B cell (primary cell): Measurements from ENCODE around the gene CDC42BPB. TPM values are rescaled to one million over a fixed set of nuclear protein-coding genes. Genes with fewer than 3 reads are reported as not detected.

Experiments
- ATAC-seq: fragments of 200-7000 bp; cut with Tn5 transposase; one replicate; pipeline ENCODE4 v1.10.0; 2021; ENCODE audit warnings: low read depth, mild to moderate bottlenecking, moderate number of reproducible peaks, moderate library complexity
- CTCF ChIA-PET: fragments of 350-600 bp; sonication (Branson Sonifier 250); formaldehyde crosslinking; loops from one replicate; lab custom pipeline; 2021; ENCODE audit warnings: antibody characterized with exemption, inconsistent platforms; lab: Charles Lee
- POLR2A ChIA-PET: fragments of 350-600 bp; sonication (Branson Sonifier 250); formaldehyde crosslinking; loops from one replicate; lab custom pipeline; 2021; ENCODE audit warnings: antibody characterized with exemption; lab: Charles Lee
- DNase-seq: peaks from one replicate; pipeline ENCODE4 v3.0.0; 2013
- H2AFZ ChIP-seq: 2 replicates; pipeline ENCODE4 v1.6.1; 2012; ENCODE audit warnings: mild to moderate bottlenecking, low read depth, low read length; ENCODE audit not compliant: insufficient read depth, poor library complexity, severe bottlenecking
- H3K27ac ChIP-seq, 2 donors: 1 replicate in 1 of 2; 2 replicates in 1 of 2; pipeline ENCODE4 v1.5.1; 2012 to 2013; ENCODE audit warnings: low read length in 2 of 2, mild to moderate bottlenecking in 2 of 2, moderate library complexity in 1 of 2
- H3K27me3 ChIP-seq, 4 experiments: fragments of 200-600 bp in 1 of 4; sonication (generic) in 1 of 4; replicated peaks in 1 of 4; 1 replicate in 2 of 4; 2 replicates in 2 of 4; pipeline versions ENCODE4 v1.6.1 to v1.7.0; 2013 to 2016; ENCODE audit warnings: low read length in 3 of 4, mild to moderate bottlenecking in 2 of 4, mixed read lengths in 1 of 4, moderate library complexity in 1 of 4; ENCODE audit not compliant: insufficient read depth in 4 of 4, control insufficient read depth in 3 of 4; ENCODE audit errors: control extremely low read depth in 1 of 4
- H3K36me3 ChIP-seq, 2 experiments: replicated peaks in 1 of 2; 1 replicate in 1 of 2; 2 replicates in 1 of 2; pipeline versions ENCODE4 v1.6.1 to v1.7.1; 2013; ENCODE audit warnings: low read length in 1 of 2; ENCODE audit not compliant: insufficient read depth in 2 of 2, control insufficient read depth in 1 of 2; ENCODE audit errors: control extremely low read depth in 1 of 2, extremely low read depth in 1 of 2
- H3K4me1 ChIP-seq, 2 donors: fragments of 200-600 bp in 1 of 2; sonication (generic) in 1 of 2; 1 replicate in 1 of 2; 2 replicates in 1 of 2; pipeline versions ENCODE4 v1.5.1 to v1.6.1; 2013 to 2017; ENCODE audit warnings: low read length in 2 of 2; ENCODE audit not compliant: control insufficient read depth in 2 of 2, insufficient read depth in 2 of 2
- H3K4me2 ChIP-seq: replicated peaks from 2 replicates; pipeline ENCODE3; 2012; ENCODE audit warnings: mild to moderate bottlenecking, low read depth, low read length; ENCODE audit not compliant: poor library complexity, severe bottlenecking
- H3K4me3 ChIP-seq, 5 experiments: fragments of 200-600 bp in 1 of 5; sonication (generic) in 1 of 5; 1 replicate in 3 of 5; 2 replicates in 2 of 5; pipeline versions ENCODE4 v1.5.1 to v1.7.0; 2011 to 2016; ENCODE audit warnings: low read length in 4 of 5, mild to moderate bottlenecking in 4 of 5, low read depth in 2 of 5, control low read depth in 1 of 5, moderate library complexity in 1 of 5; ENCODE audit not compliant: insufficient read depth in 1 of 5; ENCODE audit errors: control extremely low read depth in 1 of 5, extremely low read depth in 1 of 5
- H3K79me2 ChIP-seq: fragments of 200-600 bp; sonication (generic); one replicate; pipeline ENCODE4 v1.6.0; 2016; ENCODE audit warnings: low read length; ENCODE audit not compliant: control insufficient read depth, insufficient read depth
- H3K9ac ChIP-seq: fragments of 200-600 bp; sonication (generic); 2 replicates; pipeline ENCODE4 v1.6.1; 2017; ENCODE audit warnings: mild to moderate bottlenecking, low read length, moderate library complexity
- H3K9me3 ChIP-seq, 3 donors: one replicate each; pipeline versions ENCODE4 v1.6.1 to v1.7.1; 2013; ENCODE audit warnings: low read length in 2 of 3; ENCODE audit not compliant: control insufficient read depth in 2 of 3, insufficient read depth in 1 of 3; ENCODE audit errors: control extremely low read depth in 1 of 3
- H4K20me1 ChIP-seq: 2 replicates; pipeline ENCODE4 v1.6.0; 2012; ENCODE audit warnings: mild to moderate bottlenecking, low read length; ENCODE audit not compliant: insufficient read depth, control insufficient read depth, poor library complexity, severe bottlenecking
- H3K27ac Mint-ChIP-seq: one replicate; pipeline ENCODE4 v1.8.0; 2021; ENCODE audit warnings: mixed read lengths
- H3K27me3 Mint-ChIP-seq: one replicate; pipeline ENCODE4 v1.8.0; 2021; ENCODE audit warnings: mixed read lengths
- H3K4me1 Mint-ChIP-seq: one replicate; pipeline ENCODE4 v1.8.0; 2021; ENCODE audit warnings: mixed read lengths
- H3K4me3 Mint-ChIP-seq: one replicate; pipeline ENCODE4 v1.8.0; 2021; ENCODE audit warnings: mixed read lengths
- H3K9me3 Mint-ChIP-seq: one replicate; pipeline ENCODE4 v1.8.0; 2022; ENCODE audit warnings: mixed read lengths; ENCODE audit not compliant: insufficient read depth
- CTCF ChIP-seq: fragments of 200-600 bp; IDR thresholded peaks from one replicate; pipeline ENCODE4 v1.8.0; 2022; ENCODE audit warnings: antibody characterized with exemption, mild to moderate bottlenecking
- EZH2 ChIP-seq: IDR thresholded peaks from 2 replicates; pipeline ENCODE4 v1.6.1; 2012; ENCODE audit warnings: borderline replicate concordance, low read depth, mild to moderate bottlenecking, moderate library complexity, low read length; ENCODE audit not compliant: insufficient read depth, poor library complexity, severe bottlenecking
- WGBS: methylation state at CpG from one replicate; pipeline ENCODE4 v1.1.5; 2013; ENCODE audit warnings: missing lambda C conversion rate; ENCODE audit not compliant: insufficient coverage; 5-methylcytosine and 5-hydroxymethylcytosine counted together
- intact Hi-C: fragments of 100-400 bp; cut with micrococcal nuclease; formaldehyde crosslinking; loops from one replicate; pipeline ENCODE4 v1.10.0; 2022
- polyA plus RNA-seq: library from polyadenylated mRNA; depleted of rRNA; stranded (reverse); fragments of >200 nt; gene quantifications from 2 replicates; pipeline ENCODE4 v1.2.3, GENCODE V29; 2012
- total RNA-seq, 2 donors: library from RNA; stranded (reverse); fragments of 120-200 nt in 1 of 2; gene quantifications; 1 replicate in 1 of 2; 2 replicates in 1 of 2; pipeline versions ENCODE4 v1.2.3 to v1.2.4, GENCODE V29; 2013 to 2022

Gene CDC42BPB
- total and polyA plus RNA-seq, 2 donors (not counting 1 experiment from before 2014, with no cell fraction given): 23.9 to 52.5 TPM

DNA sequence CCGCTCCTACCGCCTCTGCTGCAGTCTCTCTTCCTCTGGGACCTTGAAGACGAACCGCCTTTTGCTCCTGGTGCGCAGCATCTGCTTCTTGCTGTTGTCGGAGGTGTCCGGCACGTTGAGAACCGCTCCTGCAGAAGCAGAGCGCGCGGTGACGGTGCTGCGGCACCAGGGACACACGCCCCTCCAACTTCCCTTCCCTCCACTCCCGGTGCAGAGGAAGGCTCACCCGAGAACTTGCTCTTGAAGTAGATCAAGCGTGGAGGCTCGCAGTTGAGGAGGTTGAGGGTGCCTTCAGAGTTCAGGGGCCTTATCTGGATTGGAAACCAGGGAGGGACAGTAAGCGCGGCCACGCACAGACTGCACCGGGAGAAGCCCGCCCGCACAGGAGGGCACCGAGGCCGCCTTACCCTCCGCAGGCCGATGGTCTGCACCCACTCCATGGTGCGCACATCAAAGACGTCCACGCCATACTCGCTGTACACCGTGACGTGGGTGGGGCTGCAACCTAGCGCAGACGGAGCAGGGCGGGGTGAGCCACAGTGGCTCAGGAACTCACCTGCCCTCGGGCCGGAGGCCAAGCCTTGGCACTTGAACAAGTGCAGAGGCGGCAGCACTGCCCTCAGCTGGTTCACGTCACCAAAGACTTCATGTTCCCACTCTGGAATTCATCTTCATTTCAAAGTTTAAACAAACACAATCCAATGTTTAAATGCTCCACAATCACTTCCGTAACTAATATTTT is 117.4 kb downstream of the CDC42BPB start:
- Histone ChIP-seq H3K27me3 (no peaks in the 10 kb centered on the region), H2AFZ (no peak overlapping the region), H3K9ac (no peak overlapping the region), H3K27ac (no peak overlapping the region), H4K20me1 (no peaks in the 10 kb centered on the region), H3K4me1 (peaks cover 0 to 13% of the 10 kb centered on the region in 2 donors), H3K36me3 (peaks cover 0 to 8% of the 10 kb centered on the region in 2 experiments), H3K79me2 (no peaks in the 10 kb centered on the region), H3K4me2 (no peak overlapping the region), H3K9me3 (no peaks in the 10 kb centered on the region), H3K4me3 (no peak overlapping the region)
- H3K27me3 Mint-ChIP-seq: no peaks in the 10 kb centered on the region
- WGBS: 97% methylated on average over 38 of the region's 43 CpGs
- no peak for ATAC-seq
- TF ChIP-seq EZH2 (no peak), CTCF (no peak)
- intact Hi-C loops: no loop called here
- peaks cover 20% of the 10 kb centered on the region for H3K4me1 Mint-ChIP-seq
- H3K9me3 Mint-ChIP-seq: no peaks in the 10 kb centered on the region
- no peak overlapping the region for H3K27ac Mint-ChIP-seq
- no peak for DNase-seq
- ChIA-PET CTCF (no interaction called here), POLR2A (no interaction called here)
- no peak overlapping the region for H3K4me3 Mint-ChIP-seq

- H3K27ac ChIP-seq: no peak overlapping the region
- Mint-ChIP-seq H3K4me1 (peaks cover 21% of the 10 kb centered on the region), H3K4me3 (no peak overlapping the region), H3K27ac (no peak overlapping the region), H3K27me3 (no peaks in the 10 kb centered on the region), H3K9me3 (no peaks in the 10 kb centered on the region)
- no peak overlapping the region for H3K9ac ChIP-seq
- H3K9me3 ChIP-seq: no peaks in the 10 kb centered on the region
- no peaks in the 10 kb centered on the region for H4K20me1 ChIP-seq
- no peak overlapping the region for H3K4me2 ChIP-seq
- ATAC-seq: no peak
- H3K4me1 ChIP-seq: peaks cover 0 to 13% of the 10 kb centered on the region in 2 donors
- POLR2A ChIA-PET: no interaction called here
- no peak for DNase-seq
- no peaks in the 10 kb centered on the region for H3K79me2 ChIP-seq
- no peak overlapping the region for H2AFZ ChIP-seq
- H3K36me3 ChIP-seq: peaks cover 0 to 6% of the 10 kb centered on the region in 2 experiments
- H3K27me3 ChIP-seq: no peaks in the 10 kb centered on the region
- intact Hi-C loops: no loop called here
- CTCF ChIA-PET: no interaction called here
- 92% methylated on average over 18 of the region's 18 CpGs for WGBS
- H3K4me3 ChIP-seq: no peak overlapping the region
- TF ChIP-seq CTCF (no peak), EZH2 (no peak)
Measured at GRCh38 chr14:102939329-102939728, 118.0 kb downstream of the CDC42BPB start.
